ENCODE results near the gene VCL. TPM values are rescaled to one million over a fixed set of nuclear protein-coding genes. Genes with fewer than 3 reads are reported as not detected.
"Not testable (repeated sequence)": the region's sequence is repeated elsewhere in the genome, so short reads cannot be mapped to it uniquely, and the experiment has no call there.

Gene VCL
- total and polyA plus RNA-seq, 12 donors: 14.3 to 90.7 (median 43.2) TPM

GRCh38 chr10:73998623-73998928, 660 bp downstream of the VCL start:
- intact Hi-C loops (cut with DNase I): no loop called here
- H3K27ac ChIP-seq: peak overlapping the region; percentile 83 to 95 (median 88)
- no peaks in the 10 kb centered on the region for H3K36me3 ChIP-seq (replicated peaks in 1 of 2)
- DNase-seq: peak in 6 of 7 donors; percentile 7 to 62 (median 30)
- H3K27me3 ChIP-seq: no peaks in the 10 kb centered on the region
- no peak for TF ChIP-seq CTCF (IDR thresholded peaks at IDR 0.05)
- TF ChIP-seq POLR2A (IDR thresholded peaks at IDR 0.05): no peak
- WGBS, 4 donors: 2 to 20% (median 10%) methylated on average over 7 to 21 of the region's 21 CpGs
- H3K4me3 ChIP-seq: peak overlapping the region; percentile 27 to 95 (median 43)
- H3K9me3 ChIP-seq (replicated peaks in 1 of 3): no peaks in the 10 kb centered on the region
- H3K4me1 ChIP-seq (replicated peaks in 1 of 2): peaks cover 15 to 24% of the 10 kb centered on the region in 2 donors

GRCh38 chr10:73998929-73999691, 1.2 kb downstream of the VCL start:
- H3K4me3 ChIP-seq: peak overlapping the region in 3 of 4 donors; percentile 27 to 95 (median 58)
- intact Hi-C loops (cut with DNase I): no loop called here
- DNase-seq: peak; percentile 27 to 65 (median 41)
- TF ChIP-seq CTCF (IDR thresholded peaks at IDR 0.05): peak in 4 of 6 experiments; percentile 11 to 48 (median 39)
- TF ChIP-seq POLR2A (IDR thresholded peaks at IDR 0.05): peak in 1 of 2 donors; percentile 7
- 24 to 37% (median 29%) methylated on average over 8 to 14 of the region's 14 CpGs for WGBS, 4 donors
- no peaks in the 10 kb centered on the region for H3K36me3 ChIP-seq (replicated peaks in 1 of 2)
- no peaks in the 10 kb centered on the region for H3K27me3 ChIP-seq
- H3K4me1 ChIP-seq (replicated peaks in 1 of 2): peaks cover 16 to 28% of the 10 kb centered on the region in 2 donors
- no peaks in the 10 kb centered on the region for H3K9me3 ChIP-seq (replicated peaks in 1 of 3)
- peak overlapping the region; percentile 1 to 95 (median 88) for H3K27ac ChIP-seq

GRCh38 chr10:73999703-74000102, 1.8 kb downstream of the VCL start:
- H3K9me3 ChIP-seq (replicated peaks in 1 of 3): no peaks in the 10 kb centered on the region
- 27 to 63% (median 51%) methylated on average over 1 of the region's 1 CpG for WGBS, 4 donors
- H3K4me1 ChIP-seq (replicated peaks in 1 of 2): peaks cover 16 to 30% of the 10 kb centered on the region in 2 donors
- H3K4me3 ChIP-seq: peak overlapping the region in 1 of 4 donors; percentile 95
- TF ChIP-seq CTCF (IDR thresholded peaks at IDR 0.05): no peak
- TF ChIP-seq POLR2A (IDR thresholded peaks at IDR 0.05): no peak
- H3K36me3 ChIP-seq (replicated peaks in 1 of 2): no peaks in the 10 kb centered on the region
- H3K27ac ChIP-seq: peak overlapping the region in 2 of 5 donors; percentile 91 to 95
- intact Hi-C loops (cut with DNase I): no loop called here
- no peak for DNase-seq
- no peaks in the 10 kb centered on the region for H3K27me3 ChIP-seq

GRCh38 chr10:74000244-74000643, 2.3 kb downstream of the VCL start:
- H3K4me3 ChIP-seq; intact Hi-C loops (cut with DNase I): not testable (repeated sequence)

More at GRCh38 chr10:74000244-74000643, 2.3 kb downstream of the VCL start:
- 89 to 93% (median 92%) methylated on average over 11 of the region's 11 CpGs for WGBS, 4 donors
- not testable (repeated sequence) for H3K27me3 ChIP-seq; DNase-seq; H3K27ac ChIP-seq; H3K9me3 ChIP-seq (replicated peaks in 1 of 3); H3K36me3 ChIP-seq (replicated peaks in 1 of 2)
- H3K4me1 ChIP-seq (replicated peaks in 1 of 2): peaks cover 16 to 30% of the 10 kb centered on the region in 2 donors
